ENCODE measurements around the gene PFKFB3.

PFKFB3 gene

DNA sequence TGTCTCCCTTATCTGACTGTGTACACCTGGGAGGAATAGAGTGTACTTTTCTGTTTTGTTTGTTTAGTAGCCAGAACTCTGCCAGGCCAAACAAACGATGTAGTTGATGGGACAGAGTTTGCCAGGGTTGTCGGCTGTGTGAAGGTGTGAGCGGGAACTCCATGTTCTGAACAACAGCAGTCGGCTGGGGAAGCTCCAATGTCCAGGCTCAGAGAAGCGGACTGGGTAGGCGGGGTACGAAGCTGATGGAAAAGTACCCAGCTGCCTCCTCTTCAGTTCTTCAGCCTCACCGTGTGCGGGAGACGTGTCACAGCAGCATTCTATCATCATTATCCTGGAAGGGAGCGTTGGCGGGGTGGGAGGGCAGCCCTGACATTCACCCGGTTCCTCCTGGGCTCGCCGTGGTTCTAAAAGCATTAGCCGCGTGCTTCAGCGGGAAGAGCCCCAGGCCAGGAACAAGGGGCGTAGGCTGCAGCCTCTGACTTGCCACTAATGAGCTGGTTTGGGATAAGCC is 52.9 kb downstream of the PFKFB3 start:
- Mint-ChIP-seq H3K27ac (no peak overlapping the region), H3K9me3 (peaks cover 9% of the 10 kb centered on the region), H3K36me3 (ENCODE audit: low read depth) (peaks cover 10% of the 10 kb centered on the region), H3K4me1 (no peaks in the 10 kb centered on the region), H3K4me3 (no peak overlapping the region), H3K27me3 (ENCODE audit: low read depth) (no peaks in the 10 kb centered on the region)
- TF ChIP-seq, protein P1, sequence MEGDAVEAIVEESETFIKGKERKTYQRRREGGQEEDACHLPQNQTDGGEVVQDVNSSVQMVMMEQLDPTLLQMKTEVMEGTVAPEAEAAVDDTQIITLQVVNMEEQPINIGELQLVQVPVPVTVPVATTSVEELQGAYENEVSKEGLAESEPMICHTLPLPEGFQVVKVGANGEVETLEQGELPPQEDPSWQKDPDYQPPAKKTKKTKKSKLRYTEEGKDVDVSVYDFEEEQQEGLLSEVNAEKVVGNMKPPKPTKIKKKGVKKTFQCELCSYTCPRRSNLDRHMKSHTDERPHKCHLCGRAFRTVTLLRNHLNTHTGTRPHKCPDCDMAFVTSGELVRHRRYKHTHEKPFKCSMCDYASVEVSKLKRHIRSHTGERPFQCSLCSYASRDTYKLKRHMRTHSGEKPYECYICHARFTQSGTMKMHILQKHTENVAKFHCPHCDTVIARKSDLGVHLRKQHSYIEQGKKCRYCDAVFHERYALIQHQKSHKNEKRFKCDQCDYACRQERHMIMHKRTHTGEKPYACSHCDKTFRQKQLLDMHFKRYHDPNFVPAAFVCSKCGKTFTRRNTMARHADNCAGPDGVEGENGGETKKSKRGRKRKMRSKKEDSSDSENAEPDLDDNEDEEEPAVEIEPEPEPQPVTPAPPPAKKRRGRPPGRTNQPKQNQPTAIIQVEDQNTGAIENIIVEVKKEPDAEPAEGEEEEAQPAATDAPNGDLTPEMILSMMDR (IDR thresholded peaks at IDR 0.05; ENCODE audit: unreplicated experiment in 3 of 3): no peak

DNA sequence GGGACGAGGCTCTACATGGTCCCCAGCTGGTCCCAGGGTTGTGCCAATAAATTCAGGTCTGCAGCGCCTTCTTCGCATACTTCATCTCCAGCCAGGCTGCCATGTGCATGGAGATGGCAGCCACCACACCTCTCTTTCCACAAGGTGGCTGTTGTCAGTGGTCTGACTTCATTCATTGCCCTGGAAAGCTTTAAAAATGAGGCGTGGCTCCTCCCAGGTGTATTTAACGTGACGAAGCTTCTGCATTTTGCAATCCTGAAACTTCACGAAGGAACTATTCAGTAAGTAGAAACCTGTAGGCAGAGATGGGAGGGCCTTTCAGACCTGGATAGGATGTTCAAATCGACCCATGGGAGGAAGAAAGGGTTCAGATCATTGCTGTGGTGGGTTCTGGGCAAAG is 53.7 kb downstream of the PFKFB3 start:
- H3K9me3 Mint-ChIP-seq: peaks cover 16% of the 10 kb centered on the region
- TF ChIP-seq, protein P1 (IDR thresholded peaks at IDR 0.05; ENCODE audit: unreplicated experiment in 3 of 3): no peak
- H3K27me3 Mint-ChIP-seq (ENCODE audit: low read depth): no peaks in the 10 kb centered on the region
- no peak overlapping the region for H3K4me3 Mint-ChIP-seq
- H3K4me1 Mint-ChIP-seq: no peaks in the 10 kb centered on the region
- no peak overlapping the region for H3K27ac Mint-ChIP-seq
- H3K36me3 Mint-ChIP-seq (ENCODE audit: low read depth): peaks cover 16% of the 10 kb centered on the region

DNA sequence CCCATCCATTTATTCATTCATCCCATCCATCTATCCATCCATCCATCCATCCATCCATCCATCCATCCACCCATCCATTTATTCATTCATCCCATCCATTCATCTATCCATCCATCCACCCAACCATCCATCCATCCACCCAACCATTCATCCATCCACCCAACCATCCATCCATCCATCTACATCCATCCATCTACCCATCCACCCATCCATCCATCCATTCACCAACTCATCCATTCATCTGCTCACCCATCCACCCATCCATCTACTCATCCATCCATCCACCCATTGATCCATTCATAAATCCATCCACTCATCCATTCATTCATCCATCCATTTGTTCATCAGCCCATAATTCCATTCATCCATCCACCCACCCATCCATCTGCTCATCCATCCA is 56.4 kb downstream of the PFKFB3 start:
- Mint-ChIP-seq H3K27ac (no peak overlapping the region), H3K27me3 (ENCODE audit: low read depth) (no peaks in the 10 kb centered on the region), H3K4me1 (no peaks in the 10 kb centered on the region), H3K36me3 (ENCODE audit: low read depth) (peaks cover 16% of the 10 kb centered on the region), H3K9me3 (peaks cover 25% of the 10 kb centered on the region), H3K4me3 (no peak overlapping the region)
- TF ChIP-seq, protein P1 (IDR thresholded peaks at IDR 0.05; ENCODE audit: unreplicated experiment in 3 of 3): no peak

DNA sequence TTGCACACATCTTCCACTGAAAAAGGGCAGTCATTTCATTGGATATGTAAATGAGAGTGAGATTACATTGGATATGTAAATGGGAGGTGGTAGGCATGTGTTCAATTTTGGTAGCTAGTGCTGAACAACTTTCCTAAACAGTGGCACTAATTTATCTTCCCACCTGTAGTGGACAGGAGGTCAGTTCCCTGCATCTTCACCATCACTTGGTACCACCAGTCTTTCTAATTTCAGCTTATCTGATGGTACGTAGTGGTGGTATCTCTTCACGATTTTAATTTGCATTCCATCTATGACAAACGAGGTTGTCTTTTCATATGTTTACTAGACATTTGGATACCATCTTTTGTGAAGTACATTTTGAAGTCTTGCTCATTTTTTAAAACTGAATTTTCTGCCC is 58.1 kb downstream of the PFKFB3 start:
- H3K4me3 Mint-ChIP-seq: no peak overlapping the region
- peaks cover 3% of the 10 kb centered on the region for H3K27me3 Mint-ChIP-seq (ENCODE audit: low read depth)
- H3K4me1 Mint-ChIP-seq: no peaks in the 10 kb centered on the region
- TF ChIP-seq, protein P1 (IDR thresholded peaks at IDR 0.05; ENCODE audit: unreplicated experiment in 3 of 3): no peak
- peaks cover 16% of the 10 kb centered on the region for H3K36me3 Mint-ChIP-seq (ENCODE audit: low read depth)
- H3K9me3 Mint-ChIP-seq: peaks cover 25% of the 10 kb centered on the region
- H3K27ac Mint-ChIP-seq: no peak overlapping the region

DNA sequence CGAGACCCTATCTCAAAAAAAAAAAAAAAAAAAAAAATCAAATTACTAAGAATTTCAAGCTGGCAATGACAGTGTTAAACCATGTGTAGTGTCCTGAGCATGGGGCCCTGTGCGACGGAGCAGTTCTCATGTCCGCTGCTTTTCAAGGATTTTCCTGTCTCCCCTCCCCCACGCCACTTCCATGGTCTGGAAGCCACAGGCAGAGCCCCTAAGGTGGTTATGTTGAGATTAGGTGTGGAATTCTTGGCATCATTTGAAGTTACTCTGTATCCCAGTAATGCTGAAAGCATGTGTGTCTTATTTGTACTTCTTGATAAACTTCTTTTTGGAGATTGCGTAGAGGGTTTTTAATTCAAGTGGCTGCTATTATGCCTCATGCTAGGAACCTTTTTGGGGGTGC is 65.2 kb downstream of the PFKFB3 start:
- Mint-ChIP-seq H3K4me3 (no peak overlapping the region), H3K4me1 (peaks cover 9% of the 10 kb centered on the region), H3K27ac (peak overlapping the region in 2 of 3 experiments; percentile 23 to 34), H3K36me3 (ENCODE audit: low read depth) (no peaks in the 10 kb centered on the region), H3K27me3 (ENCODE audit: low read depth) (peaks cover 3% of the 10 kb centered on the region), H3K9me3 (peaks cover 3% of the 10 kb centered on the region)
- TF ChIP-seq, protein P1 (IDR thresholded peaks at IDR 0.05; ENCODE audit: unreplicated experiment in 3 of 3): no peak

DNA sequence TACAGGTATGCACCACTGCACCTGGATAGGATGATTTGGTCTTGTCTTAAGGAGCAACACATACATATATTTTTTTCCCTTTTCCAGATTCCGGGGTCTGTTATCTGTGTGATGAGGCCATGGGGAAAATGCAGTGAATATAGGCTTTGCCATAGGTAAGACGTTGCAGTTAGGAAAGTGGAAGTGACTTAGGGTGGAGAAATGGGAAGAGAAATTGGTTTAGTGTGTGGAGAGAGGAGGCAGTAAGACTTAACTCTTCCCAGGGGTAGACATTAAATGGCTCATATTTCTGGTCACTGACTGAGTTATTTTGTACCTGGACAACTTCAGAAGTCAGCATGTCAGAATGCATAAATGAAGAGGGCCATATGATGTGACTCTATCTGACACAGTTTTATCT is 66.7 kb downstream of the PFKFB3 start:
- H3K4me3 Mint-ChIP-seq: no peak overlapping the region
- TF ChIP-seq, protein P1 (IDR thresholded peaks at IDR 0.05; ENCODE audit: unreplicated experiment in 3 of 3): no peak

More for the DNA sequence above, 66.7 kb downstream of the PFKFB3 start:
- Mint-ChIP-seq H3K4me1 (peaks cover 14% of the 10 kb centered on the region), H3K9me3 (no peaks in the 10 kb centered on the region), H3K36me3 (ENCODE audit: low read depth) (no peaks in the 10 kb centered on the region), H3K27ac (peak overlapping the region in 1 of 3 experiments; percentile 4), H3K27me3 (ENCODE audit: low read depth) (peaks cover 3% of the 10 kb centered on the region)
